Measurements from ENCODE around the gene CRISP1. TPM values are rescaled to one million over a fixed set of nuclear protein-coding genes. Genes with fewer than 3 reads are reported as not detected.

Gene CRISP1
- total and polyA plus RNA-seq, 10 of the 15 experiments (the other 5 are each of a cell fraction or from before 2014, with no cell fraction given) = not detected

GRCh38 chr6:49813248-49813647 is 53.1 kb downstream of the CRISP1 start:
- 19% methylated on average over 2 of the region's 2 CpGs for WGBS (ENCODE audit: insufficient coverage, insufficient replicate concordance, low lambda C conversion rate, missing lambda C conversion rate)
- ATAC-seq = no peak
- RAD21 ChIA-PET (ENCODE audit: unreplicated experiment) = no interaction called here

More at GRCh38 chr6:49813248-49813647, 53.1 kb downstream of the CRISP1 start:
- no peak for DNase-seq (ENCODE audit: low read depth, low spot score)
- Histone ChIP-seq H3K4me3 (no peak overlapping the region), H2AFZ (ENCODE audit: control insufficient read depth, low read depth, low read length) (no peak overlapping the region), H3K4me1 (ENCODE audit: control insufficient read depth, insufficient read depth, low read length) (no peaks in the 10 kb centered on the region), H3K27me3 (replicated peaks in 1 of 2; ENCODE audit: control insufficient read depth in 2 of 2, insufficient read depth in 2 of 2, low read length in 1 of 2) (no peaks in the 10 kb centered on the region), H3K27ac (ENCODE audit: control insufficient read depth, insufficient read depth) (no peak overlapping the region), H3K79me2 (ENCODE audit: control insufficient read depth, insufficient read depth, low read length) (no peaks in the 10 kb centered on the region), H3K9ac (ENCODE audit: control insufficient read depth, insufficient read depth, low read length) (no peak overlapping the region), H4K20me1 (ENCODE audit: control insufficient read depth, insufficient read depth) (no peaks in the 10 kb centered on the region), H3K36me3 (ENCODE audit: control insufficient read depth in 2 of 2, insufficient read depth in 2 of 2, low read length in 1 of 2) (no peaks in the 10 kb centered on the region), H3K9me3 (replicated peaks; ENCODE audit: control insufficient read depth, insufficient read depth, low read length) (no peaks in the 10 kb centered on the region), H3K4me2 (ENCODE audit: control insufficient read depth, insufficient read depth) (no peak overlapping the region)
- no peak for FAIRE-seq
- CTCF ChIA-PET = interaction anchor here (1.5 kb wide), 1 partner anchor 12 kb away, joined by 5 read pairs; no protein-coding TSS in a partner anchor
- intact Hi-C loops (cut with micrococcal nuclease; ENCODE audit: unreplicated experiment) (no loop called here), in situ Hi-C loops (cut with MboI) (no loop called here)
- POLR2A ChIA-PET = no interaction called here
- SMC1A ChIA-PET (ENCODE audit: uncharacterized antibody, unreplicated experiment) = no interaction called here
- TF ChIP-seq NR2C2 (IDR thresholded peaks at IDR 0.05; ENCODE audit: borderline replicate concordance, control insufficient read depth, insufficient read length, low read depth) = no peak
- no peak for TF ChIP-seq ATF7 (IDR thresholded peaks at IDR 0.05; ENCODE audit: low read depth)
- TF ChIP-seq, protein P1, sequence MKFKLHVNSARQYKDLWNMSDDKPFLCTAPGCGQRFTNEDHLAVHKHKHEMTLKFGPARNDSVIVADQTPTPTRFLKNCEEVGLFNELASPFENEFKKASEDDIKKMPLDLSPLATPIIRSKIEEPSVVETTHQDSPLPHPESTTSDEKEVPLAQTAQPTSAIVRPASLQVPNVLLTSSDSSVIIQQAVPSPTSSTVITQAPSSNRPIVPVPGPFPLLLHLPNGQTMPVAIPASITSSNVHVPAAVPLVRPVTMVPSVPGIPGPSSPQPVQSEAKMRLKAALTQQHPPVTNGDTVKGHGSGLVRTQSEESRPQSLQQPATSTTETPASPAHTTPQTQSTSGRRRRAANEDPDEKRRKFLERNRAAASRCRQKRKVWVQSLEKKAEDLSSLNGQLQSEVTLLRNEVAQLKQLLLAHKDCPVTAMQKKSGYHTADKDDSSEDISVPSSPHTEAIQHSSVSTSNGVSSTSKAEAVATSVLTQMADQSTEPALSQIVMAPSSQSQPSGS (IDR thresholded peaks at IDR 0.05; ENCODE audit: low read length) = no peak
- no peak for TF ChIP-seq MTA3 (IDR thresholded peaks at IDR 0.05; ENCODE audit: borderline replicate concordance, low read length)
- TF ChIP-seq ESRRA (IDR thresholded peaks at IDR 0.05; ENCODE audit: low read length) = no peak
- no peak for TF ChIP-seq STAT3 (IDR thresholded peaks at IDR 0.05; ENCODE audit: low read depth, low read length)
- TF ChIP-seq, protein P2, sequence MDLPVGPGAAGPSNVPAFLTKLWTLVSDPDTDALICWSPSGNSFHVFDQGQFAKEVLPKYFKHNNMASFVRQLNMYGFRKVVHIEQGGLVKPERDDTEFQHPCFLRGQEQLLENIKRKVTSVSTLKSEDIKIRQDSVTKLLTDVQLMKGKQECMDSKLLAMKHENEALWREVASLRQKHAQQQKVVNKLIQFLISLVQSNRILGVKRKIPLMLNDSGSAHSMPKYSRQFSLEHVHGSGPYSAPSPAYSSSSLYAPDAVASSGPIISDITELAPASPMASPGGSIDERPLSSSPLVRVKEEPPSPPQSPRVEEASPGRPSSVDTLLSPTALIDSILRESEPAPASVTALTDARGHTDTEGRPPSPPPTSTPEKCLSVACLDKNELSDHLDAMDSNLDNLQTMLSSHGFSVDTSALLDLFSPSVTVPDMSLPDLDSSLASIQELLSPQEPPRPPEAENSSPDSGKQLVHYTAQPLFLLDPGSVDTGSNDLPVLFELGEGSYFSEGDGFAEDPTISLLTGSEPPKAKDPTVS (IDR thresholded peaks at IDR 0.05; ENCODE audit: low read depth, low read length) = no peak
- BruUV-seq (replicated peaks) = no TSS peak
